WTC11 (cell line): ENCODE data around the gene MAST4. TPM values are rescaled to one million over a fixed set of nuclear protein-coding genes. Genes with fewer than 3 reads are reported as not detected.

Experiments
- ATAC-seq: fragments of 200-7000 bp; cut with Tn5 transposase; 2 replicates; pipeline ENCODE4 v1.10.0; 2021; ENCODE audit warnings: mild to moderate bottlenecking, moderate library complexity
- CTCF ChIA-PET: fragments of 300-600 bp; sonication (Branson Sonifier 250); formaldehyde crosslinking; loops from one replicate; lab custom pipeline; 2021; ENCODE audit warnings: antibody characterized with exemption; lab: Charles Lee
- POLR2A ChIA-PET: fragments of 350-600 bp; sonication (Branson Sonifier 250); formaldehyde crosslinking; loops from one replicate; lab custom pipeline; 2021; ENCODE audit warnings: antibody characterized with exemption; lab: Charles Lee
- DNase-seq: peaks from one replicate; pipeline ENCODE4 v3.0.0; 2021; ENCODE audit warnings: low spot score
- H3K27ac Mint-ChIP-seq: 2 replicates; pipeline ENCODE4 v1.8.0; 2021; ENCODE audit warnings: mixed read lengths
- H3K27me3 Mint-ChIP-seq: 2 replicates; pipeline ENCODE4 v1.8.0; 2021; ENCODE audit warnings: low read depth, mild to moderate bottlenecking, moderate library complexity, mixed read lengths
- H3K36me3 Mint-ChIP-seq: 2 replicates; pipeline ENCODE4 v1.8.0; 2021; ENCODE audit warnings: mixed read lengths
- H3K4me1 Mint-ChIP-seq: 2 replicates; pipeline ENCODE4 v1.8.0; 2022; ENCODE audit warnings: mixed read lengths
- H3K4me3 Mint-ChIP-seq: 2 replicates; pipeline ENCODE4 v1.8.0; 2021; ENCODE audit warnings: mild to moderate bottlenecking, moderate library complexity, mixed read lengths
- H3K9me3 Mint-ChIP-seq: 2 replicates; pipeline ENCODE4 v1.8.0; 2021; ENCODE audit warnings: mixed read lengths
- CTCF ChIP-seq: fragments of 200-600 bp; IDR thresholded peaks from 2 replicates; pipeline ENCODE4 v1.8.0; 2022; ENCODE audit warnings: antibody characterized with exemption
- ELF4 ChIP-seq: sonication (generic); formaldehyde crosslinking; IDR thresholded peaks from 2 replicates; pipeline ENCODE4 v1.8.1; 2022; ENCODE audit warnings: low read depth, mild to moderate bottlenecking, moderate library complexity, missing genetic modification reagents
- ERG ChIP-seq: fragments of 250-450 bp; sonication (Bioruptor Pico); IDR thresholded peaks from 2 replicates; pipeline ENCODE4 v1.8.0; 2021; ENCODE audit warnings: mild to moderate bottlenecking
- ESRRA ChIP-seq: sonication (generic); formaldehyde crosslinking; IDR thresholded peaks from 2 replicates; pipeline ENCODE4 v1.8.1; 2022; ENCODE audit warnings: mild to moderate bottlenecking, missing genetic modification reagents, borderline replicate concordance
- FOXJ3 ChIP-seq: sonication (generic); formaldehyde crosslinking; IDR thresholded peaks from 2 replicates; pipeline ENCODE4 v1.9.0; 2021; ENCODE audit warnings: missing genetic modification reagents, mild to moderate bottlenecking, borderline replicate concordance
- FOXK1 ChIP-seq: sonication (generic); formaldehyde crosslinking; IDR thresholded peaks from 2 replicates; pipeline ENCODE4 v1.8.0; 2022; ENCODE audit warnings: mild to moderate bottlenecking, moderate library complexity, missing genetic modification reagents
- FOXP1 ChIP-seq: sonication (generic); formaldehyde crosslinking; IDR thresholded peaks from 2 replicates; pipeline ENCODE4 v1.8.0; 2022; ENCODE audit warnings: missing genetic modification reagents, mild to moderate bottlenecking, moderate library complexity, borderline replicate concordance
- GRHL2 ChIP-seq: fragments of 250-450 bp; sonication (Bioruptor Pico); IDR thresholded peaks from 2 replicates; pipeline ENCODE4 v1.8.0; 2022; ENCODE audit warnings: mild to moderate bottlenecking, moderate library complexity; ENCODE audit not compliant: insufficient replicate concordance, severe bottlenecking
- JAZF1 ChIP-seq: fragments of 250-450 bp; sonication (Bioruptor Pico); IDR thresholded peaks from 2 replicates; pipeline ENCODE4 v1.9.0; 2021; ENCODE audit warnings: moderate library complexity, mild to moderate bottlenecking, inconsistent platforms
- MXD4 ChIP-seq: fragments of 250-450 bp; sonication (Bioruptor Pico); IDR thresholded peaks from 2 replicates; pipeline ENCODE4 v1.8.0; 2021; ENCODE audit warnings: mild to moderate bottlenecking, moderate library complexity, borderline replicate concordance
- MYBL2 ChIP-seq: sonication (generic); formaldehyde crosslinking; IDR thresholded peaks from 2 replicates; pipeline ENCODE4 v1.8.1; 2023; ENCODE audit warnings: mild to moderate bottlenecking, moderate library complexity, missing genetic modification reagents
- NR1H2 ChIP-seq: sonication (generic); formaldehyde crosslinking; IDR thresholded peaks from 2 replicates; pipeline ENCODE4 v1.9.0; 2021; ENCODE audit warnings: mild to moderate bottlenecking, moderate library complexity, missing genetic modification reagents
- NR3C1 ChIP-seq: sonication (generic); formaldehyde crosslinking; conservative IDR thresholded peaks from 2 replicates; pipeline ENCODE4 v1.8.1; 2023; ENCODE audit warnings: low read depth, mild to moderate bottlenecking, missing genetic modification reagents
- RORB ChIP-seq: fragments of 250-450 bp; sonication (Bioruptor Pico); IDR thresholded peaks from 2 replicates; pipeline ENCODE4 v1.9.0; 2021; ENCODE audit warnings: mild to moderate bottlenecking
- SMAD4 ChIP-seq: sonication (generic); formaldehyde crosslinking; IDR thresholded peaks from 2 replicates; pipeline ENCODE4 v1.8.0; 2022; ENCODE audit warnings: mild to moderate bottlenecking, missing genetic modification reagents
- TCF7 ChIP-seq: sonication (generic); formaldehyde crosslinking; IDR thresholded peaks from 2 replicates; pipeline ENCODE4 v1.8.0; 2022; ENCODE audit warnings: mild to moderate bottlenecking, low read depth, missing genetic modification reagents, moderate library complexity
- USF2 ChIP-seq: sonication (generic); formaldehyde crosslinking; IDR thresholded peaks from 2 replicates; pipeline ENCODE4 v1.8.1; 2023; ENCODE audit warnings: mild to moderate bottlenecking, missing genetic modification reagents, moderate library complexity
- ZBTB43 ChIP-seq: sonication (generic); formaldehyde crosslinking; IDR thresholded peaks from 2 replicates; pipeline ENCODE4 v1.8.1; 2023; ENCODE audit warnings: mild to moderate bottlenecking, missing genetic modification reagents
- ZNF138 ChIP-seq: sonication (generic); formaldehyde crosslinking; conservative IDR thresholded peaks from 2 replicates; pipeline ENCODE4 v1.8.1; 2022; ENCODE audit warnings: mild to moderate bottlenecking, moderate library complexity, missing genetic modification reagents
- ZNF416 ChIP-seq: fragments of 250-450 bp; sonication (Bioruptor Pico); IDR thresholded peaks from 2 replicates; pipeline ENCODE4 v1.9.0; 2021; ENCODE audit warnings: mild to moderate bottlenecking, inconsistent platforms
- ZNF423 ChIP-seq: fragments of 250-450 bp; sonication (Bioruptor Pico); IDR thresholded peaks from 2 replicates; pipeline ENCODE4 v2.1.2; 2022; ENCODE audit warnings: mild to moderate bottlenecking, moderate library complexity
- total RNA-seq: library from RNA; stranded (reverse); gene quantifications from 3 replicates; pipeline ENCODE4 v1.2.3, GENCODE V29; 2021
- TF ChIP-seq, protein P1 (sequence below): fragments of 250-450 bp; sonication (Bioruptor Pico); IDR thresholded peaks from 2 replicates; pipeline ENCODE4 v1.9.0; 2021; ENCODE audit warnings: mild to moderate bottlenecking
- TF ChIP-seq, protein P2 (sequence below): sonication (generic); formaldehyde crosslinking; IDR thresholded peaks from 2 replicates; pipeline ENCODE4 v1.8.0; 2022; ENCODE audit warnings: missing genetic modification reagents
- TF ChIP-seq, protein P3 (sequence below): sonication (generic); formaldehyde crosslinking; IDR thresholded peaks from 2 replicates; pipeline ENCODE4 v1.8.1; 2023; ENCODE audit warnings: mild to moderate bottlenecking, missing genetic modification reagents
- TF ChIP-seq, protein P4 (sequence below): sonication (generic); formaldehyde crosslinking; IDR thresholded peaks from 2 replicates; pipeline ENCODE4 v1.8.1; 2022; ENCODE audit warnings: missing genetic modification reagents, borderline replicate concordance

The MAST4 gene
- total RNA-seq, 1 experiment from 2014 or later, result 8.0 TPM

DNA sequence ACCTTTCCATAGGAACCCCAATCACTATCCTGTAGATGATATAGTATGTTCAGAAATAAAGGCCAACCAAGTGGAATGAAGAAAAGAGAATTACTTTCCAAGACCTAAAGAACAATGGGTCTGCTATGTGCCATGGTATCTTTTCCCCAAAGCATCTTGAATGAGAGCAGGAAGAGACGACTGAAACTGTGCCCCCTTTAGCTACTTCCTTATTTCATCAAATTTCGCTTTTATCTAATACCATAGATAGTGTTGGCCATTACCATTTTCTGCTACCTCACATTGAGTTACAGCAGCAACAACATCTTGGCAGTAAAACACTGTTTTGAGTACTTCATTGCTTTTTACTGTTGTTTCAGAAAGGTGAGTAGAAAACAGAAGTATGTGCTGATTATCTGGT lies 333.8 kb downstream of the MAST4 start:
- DNase-seq (no peak), ATAC-seq (no peak)
- TF ChIP-seq ESRRA (no peak), ZNF423 (CRISPR knock-in tag) (no peak), RORB (CRISPR knock-in tag) (no peak), NR3C1 (CRISPR knock-in tag) (no peak), ELF4 (no peak), FOXJ3 (CRISPR knock-in tag) (no peak), TCF7 (CRISPR knock-in tag) (no peak), USF2 (no peak), JAZF1 (CRISPR knock-in tag) (no peak), ZNF138 (no peak), ZNF416 (no peak), SMAD4 (CRISPR knock-in tag) (no peak), MYBL2 (CRISPR knock-in tag) (no peak), CTCF (no peak), NR1H2 (CRISPR knock-in tag) (no peak)
- TF ChIP-seq, protein P1, sequence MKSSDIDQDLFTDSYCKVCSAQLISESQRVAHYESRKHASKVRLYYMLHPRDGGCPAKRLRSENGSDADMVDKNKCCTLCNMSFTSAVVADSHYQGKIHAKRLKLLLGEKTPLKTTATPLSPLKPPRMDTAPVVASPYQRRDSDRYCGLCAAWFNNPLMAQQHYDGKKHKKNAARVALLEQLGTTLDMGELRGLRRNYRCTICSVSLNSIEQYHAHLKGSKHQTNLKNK (CRISPR knock-in tag), result no peak
- TF ChIP-seq, protein P2, sequence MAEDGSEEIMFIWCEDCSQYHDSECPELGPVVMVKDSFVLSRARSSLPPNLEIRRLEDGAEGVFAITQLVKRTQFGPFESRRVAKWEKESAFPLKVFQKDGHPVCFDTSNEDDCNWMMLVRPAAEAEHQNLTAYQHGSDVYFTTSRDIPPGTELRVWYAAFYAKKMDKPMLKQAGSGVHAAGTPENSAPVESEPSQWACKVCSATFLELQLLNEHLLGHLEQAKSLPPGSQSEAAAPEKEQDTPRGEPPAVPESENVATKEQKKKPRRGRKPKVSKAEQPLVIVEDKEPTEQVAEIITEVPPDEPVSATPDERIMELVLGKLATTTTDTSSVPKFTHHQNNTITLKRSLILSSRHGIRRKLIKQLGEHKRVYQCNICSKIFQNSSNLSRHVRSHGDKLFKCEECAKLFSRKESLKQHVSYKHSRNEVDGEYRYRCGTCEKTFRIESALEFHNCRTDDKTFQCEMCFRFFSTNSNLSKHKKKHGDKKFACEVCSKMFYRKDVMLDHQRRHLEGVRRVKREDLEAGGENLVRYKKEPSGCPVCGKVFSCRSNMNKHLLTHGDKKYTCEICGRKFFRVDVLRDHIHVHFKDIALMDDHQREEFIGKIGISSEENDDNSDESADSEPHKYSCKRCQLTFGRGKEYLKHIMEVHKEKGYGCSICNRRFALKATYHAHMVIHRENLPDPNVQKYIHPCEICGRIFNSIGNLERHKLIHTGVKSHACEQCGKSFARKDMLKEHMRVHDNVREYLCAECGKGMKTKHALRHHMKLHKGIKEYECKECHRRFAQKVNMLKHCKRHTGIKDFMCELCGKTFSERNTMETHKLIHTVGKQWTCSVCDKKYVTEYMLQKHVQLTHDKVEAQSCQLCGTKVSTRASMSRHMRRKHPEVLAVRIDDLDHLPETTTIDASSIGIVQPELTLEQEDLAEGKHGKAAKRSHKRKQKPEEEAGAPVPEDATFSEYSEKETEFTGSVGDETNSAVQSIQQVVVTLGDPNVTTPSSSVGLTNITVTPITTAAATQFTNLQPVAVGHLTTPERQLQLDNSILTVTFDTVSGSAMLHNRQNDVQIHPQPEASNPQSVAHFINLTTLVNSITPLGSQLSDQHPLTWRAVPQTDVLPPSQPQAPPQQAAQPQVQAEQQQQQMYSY (CRISPR knock-in tag), result no peak
- TF ChIP-seq, protein P3, sequence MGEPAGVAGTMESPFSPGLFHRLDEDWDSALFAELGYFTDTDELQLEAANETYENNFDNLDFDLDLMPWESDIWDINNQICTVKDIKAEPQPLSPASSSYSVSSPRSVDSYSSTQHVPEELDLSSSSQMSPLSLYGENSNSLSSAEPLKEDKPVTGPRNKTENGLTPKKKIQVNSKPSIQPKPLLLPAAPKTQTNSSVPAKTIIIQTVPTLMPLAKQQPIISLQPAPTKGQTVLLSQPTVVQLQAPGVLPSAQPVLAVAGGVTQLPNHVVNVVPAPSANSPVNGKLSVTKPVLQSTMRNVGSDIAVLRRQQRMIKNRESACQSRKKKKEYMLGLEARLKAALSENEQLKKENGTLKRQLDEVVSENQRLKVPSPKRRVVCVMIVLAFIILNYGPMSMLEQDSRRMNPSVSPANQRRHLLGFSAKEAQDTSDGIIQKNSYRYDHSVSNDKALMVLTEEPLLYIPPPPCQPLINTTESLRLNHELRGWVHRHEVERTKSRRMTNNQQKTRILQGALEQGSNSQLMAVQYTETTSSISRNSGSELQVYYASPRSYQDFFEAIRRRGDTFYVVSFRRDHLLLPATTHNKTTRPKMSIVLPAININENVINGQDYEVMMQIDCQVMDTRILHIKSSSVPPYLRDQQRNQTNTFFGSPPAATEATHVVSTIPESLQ, result no peak
- H3K27me3 Mint-ChIP-seq, result no peaks in the 10 kb centered on the region
- ChIA-PET CTCF (interaction anchor here (1.4 kb wide), 1 partner anchor 188 kb away, joined by 4 read pairs; no protein-coding TSS in a partner anchor), POLR2A (no interaction called here)
- no peaks in the 10 kb centered on the region for H3K9me3 Mint-ChIP-seq
- H3K4me1 Mint-ChIP-seq, result 0 out of 2 replicates have a peak, but pooled peaks cover 3% of the 10 kb centered on the region
- H3K36me3 Mint-ChIP-seq, result no peaks in the 10 kb centered on the region
- H3K27ac Mint-ChIP-seq, result no peak overlapping the region
- no peak overlapping the region for H3K4me3 Mint-ChIP-seq

- peaks cover 10% of the 10 kb centered on the region for H3K4me1 Mint-ChIP-seq
- H3K9me3 Mint-ChIP-seq, result no peaks in the 10 kb centered on the region
- ATAC-seq (no peak), DNase-seq (no peak)
- ChIA-PET CTCF (no interaction called here), POLR2A (no interaction called here)
- H3K27ac Mint-ChIP-seq, result no peak overlapping the region
- no peaks in the 10 kb centered on the region for H3K27me3 Mint-ChIP-seq
- no peak overlapping the region for H3K4me3 Mint-ChIP-seq
- no peaks in the 10 kb centered on the region for H3K36me3 Mint-ChIP-seq
- TF ChIP-seq GRHL2 (CRISPR knock-in tag) (no peak), FOXJ3 (CRISPR knock-in tag) (no peak), MXD4 (no peak), FOXP1 (no peak), ZBTB43 (no peak), ERG (CRISPR knock-in tag) (no peak), FOXK1 (no peak)
- TF ChIP-seq, protein P4, sequence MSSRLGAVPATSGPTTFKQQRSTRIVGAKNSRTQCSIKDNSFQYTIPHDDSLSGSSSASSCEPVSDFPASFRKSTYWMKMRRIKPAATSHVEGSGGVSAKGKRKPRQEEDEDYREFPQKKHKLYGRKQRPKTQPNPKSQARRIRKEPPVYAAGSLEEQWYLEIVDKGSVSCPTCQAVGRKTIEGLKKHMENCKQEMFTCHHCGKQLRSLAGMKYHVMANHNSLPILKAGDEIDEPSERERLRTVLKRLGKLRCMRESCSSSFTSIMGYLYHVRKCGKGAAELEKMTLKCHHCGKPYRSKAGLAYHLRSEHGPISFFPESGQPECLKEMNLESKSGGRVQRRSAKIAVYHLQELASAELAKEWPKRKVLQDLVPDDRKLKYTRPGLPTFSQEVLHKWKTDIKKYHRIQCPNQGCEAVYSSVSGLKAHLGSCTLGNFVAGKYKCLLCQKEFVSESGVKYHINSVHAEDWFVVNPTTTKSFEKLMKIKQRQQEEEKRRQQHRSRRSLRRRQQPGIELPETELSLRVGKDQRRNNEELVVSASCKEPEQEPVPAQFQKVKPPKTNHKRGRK (CRISPR knock-in tag), result no peak
Measured at GRCh38 chr5:66931651-66932050, 335.5 kb downstream of the MAST4 start.
